LNCAP (cell line): Measurements from ENCODE around the gene RIPPLY3.

Experiments
- TF ChIP-seq, protein P1 (sequence below): fragments of 450-650 bp; IDR thresholded peaks from 2 replicates; pipeline ENCODE4 v1.5.1; 2017; ENCODE audit warnings: mild to moderate bottlenecking

Gene RIPPLY3

DNA sequence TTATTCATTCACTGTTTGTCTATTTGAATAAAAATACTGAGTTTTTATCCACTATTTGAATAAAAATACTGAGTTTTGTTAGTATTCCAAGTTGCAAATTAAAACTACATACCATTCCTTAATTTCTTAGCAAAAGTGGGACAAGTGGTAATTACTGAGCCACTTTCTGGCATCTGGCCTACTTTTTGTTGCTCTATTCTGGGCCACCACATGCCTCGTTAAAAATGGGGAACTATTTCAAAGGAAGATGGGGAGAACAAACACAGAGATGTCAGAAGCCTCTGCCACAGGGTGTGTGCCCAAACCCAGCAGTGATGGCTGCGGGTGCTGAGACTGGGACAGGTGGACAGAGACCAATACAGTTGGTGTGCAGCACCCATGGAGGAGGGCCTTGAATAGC lies 51.8 kb downstream of the RIPPLY3 start:
- TF ChIP-seq, protein P1, sequence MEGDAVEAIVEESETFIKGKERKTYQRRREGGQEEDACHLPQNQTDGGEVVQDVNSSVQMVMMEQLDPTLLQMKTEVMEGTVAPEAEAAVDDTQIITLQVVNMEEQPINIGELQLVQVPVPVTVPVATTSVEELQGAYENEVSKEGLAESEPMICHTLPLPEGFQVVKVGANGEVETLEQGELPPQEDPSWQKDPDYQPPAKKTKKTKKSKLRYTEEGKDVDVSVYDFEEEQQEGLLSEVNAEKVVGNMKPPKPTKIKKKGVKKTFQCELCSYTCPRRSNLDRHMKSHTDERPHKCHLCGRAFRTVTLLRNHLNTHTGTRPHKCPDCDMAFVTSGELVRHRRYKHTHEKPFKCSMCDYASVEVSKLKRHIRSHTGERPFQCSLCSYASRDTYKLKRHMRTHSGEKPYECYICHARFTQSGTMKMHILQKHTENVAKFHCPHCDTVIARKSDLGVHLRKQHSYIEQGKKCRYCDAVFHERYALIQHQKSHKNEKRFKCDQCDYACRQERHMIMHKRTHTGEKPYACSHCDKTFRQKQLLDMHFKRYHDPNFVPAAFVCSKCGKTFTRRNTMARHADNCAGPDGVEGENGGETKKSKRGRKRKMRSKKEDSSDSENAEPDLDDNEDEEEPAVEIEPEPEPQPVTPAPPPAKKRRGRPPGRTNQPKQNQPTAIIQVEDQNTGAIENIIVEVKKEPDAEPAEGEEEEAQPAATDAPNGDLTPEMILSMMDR = no peak

DNA sequence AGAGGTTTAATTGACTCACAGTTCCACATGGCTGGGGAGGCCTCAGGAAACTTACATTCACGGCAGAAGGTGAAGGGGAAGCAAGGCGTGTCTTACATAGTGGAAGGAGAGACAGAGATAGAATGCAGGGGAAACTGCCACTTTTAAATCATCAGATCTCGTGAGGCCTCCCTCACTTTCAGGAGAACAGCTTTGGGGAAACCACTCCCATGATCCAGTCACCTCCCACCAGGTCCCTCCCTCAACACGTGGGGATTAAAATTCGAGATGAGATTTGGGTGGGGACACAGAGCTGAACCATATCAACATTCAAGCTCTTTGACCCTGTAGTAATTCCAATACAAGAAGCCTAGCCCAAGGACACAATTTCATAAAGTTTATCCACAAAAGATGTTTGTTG lies 52.7 kb downstream of the RIPPLY3 start:
- TF ChIP-seq, protein P1 = no peak

DNA sequence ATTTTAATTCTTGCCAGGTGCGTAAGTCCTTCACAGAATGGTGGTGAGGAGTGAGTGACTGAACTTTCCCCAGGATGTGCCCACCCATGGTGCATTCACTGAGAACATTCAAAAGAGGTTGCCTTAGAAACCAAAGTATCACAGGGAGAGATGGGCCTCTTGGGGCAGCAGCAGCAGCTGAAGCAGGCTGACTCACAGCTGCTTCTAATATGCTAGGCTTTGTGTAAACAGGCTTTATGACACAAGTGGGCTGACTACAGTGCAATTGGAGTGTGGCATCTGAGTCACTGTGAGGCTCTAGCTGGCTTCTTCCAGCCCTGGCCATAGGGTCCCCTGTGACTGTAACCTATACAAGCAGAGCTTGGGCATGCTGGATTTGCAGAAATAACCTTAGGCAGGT lies 53.8 kb downstream of the RIPPLY3 start:
- TF ChIP-seq, protein P1 = no peak

- TF ChIP-seq, protein P1 = no peak
Observed at GRCh38 chr21:37061926-37062592, 55.6 kb downstream of the RIPPLY3 start.

DNA sequence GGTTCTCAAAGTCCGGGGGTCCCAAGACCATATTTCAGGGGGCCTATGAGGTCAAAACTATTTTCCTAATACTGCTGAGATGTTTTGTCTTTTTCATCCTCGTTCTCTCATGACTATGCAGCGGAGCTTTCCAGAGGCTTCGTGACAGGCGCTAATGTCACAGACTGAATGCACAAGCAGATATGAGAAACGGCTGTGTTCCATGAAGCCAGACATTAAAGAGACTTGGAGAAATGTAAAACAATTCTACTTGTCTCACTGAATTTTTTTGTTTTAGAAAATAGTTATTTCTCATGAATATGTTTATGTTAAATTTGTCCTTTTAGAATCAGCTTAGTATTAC lies 56.1 kb downstream of the RIPPLY3 start:
- TF ChIP-seq, protein P1 = no peak

- TF ChIP-seq, protein P1 = no peak
Observed at GRCh38 chr21:37063433-37063832, 56.9 kb downstream of the RIPPLY3 start.

DNA sequence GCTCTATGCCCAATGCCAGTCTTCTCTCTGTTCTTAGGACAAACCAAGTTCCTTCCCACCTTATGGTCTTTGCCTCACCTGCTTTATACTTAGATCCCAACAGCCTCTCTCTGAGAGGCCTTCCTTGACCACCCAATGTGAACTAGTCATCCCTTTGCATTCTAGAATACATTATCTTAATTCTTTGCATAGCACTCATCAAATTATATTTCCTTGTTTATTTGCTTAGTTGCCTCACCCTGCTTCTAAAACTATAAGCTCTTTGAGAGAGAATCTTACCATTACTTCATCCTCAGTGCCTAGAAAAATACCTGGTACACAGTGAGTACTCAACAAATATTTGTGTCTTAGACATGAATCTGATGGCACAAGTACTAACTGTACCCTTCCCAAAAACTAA lies 58.3 kb downstream of the RIPPLY3 start:
- TF ChIP-seq, protein P1 = no peak
